NCI-H187 treated with DMSO at 0.1 percent for 48 hours (cell line): ENCODE results near the gene ST14.
"Not testable (repeated sequence)": the region's sequence is repeated elsewhere in the genome, so short reads cannot be mapped to it uniquely, and the experiment has no call there.

Experiments used
- DNase-seq: peaks from one replicate; lab custom pipeline; 2025; lab: John Stamatoyannopoulos, UW

The ST14 gene

DNA sequence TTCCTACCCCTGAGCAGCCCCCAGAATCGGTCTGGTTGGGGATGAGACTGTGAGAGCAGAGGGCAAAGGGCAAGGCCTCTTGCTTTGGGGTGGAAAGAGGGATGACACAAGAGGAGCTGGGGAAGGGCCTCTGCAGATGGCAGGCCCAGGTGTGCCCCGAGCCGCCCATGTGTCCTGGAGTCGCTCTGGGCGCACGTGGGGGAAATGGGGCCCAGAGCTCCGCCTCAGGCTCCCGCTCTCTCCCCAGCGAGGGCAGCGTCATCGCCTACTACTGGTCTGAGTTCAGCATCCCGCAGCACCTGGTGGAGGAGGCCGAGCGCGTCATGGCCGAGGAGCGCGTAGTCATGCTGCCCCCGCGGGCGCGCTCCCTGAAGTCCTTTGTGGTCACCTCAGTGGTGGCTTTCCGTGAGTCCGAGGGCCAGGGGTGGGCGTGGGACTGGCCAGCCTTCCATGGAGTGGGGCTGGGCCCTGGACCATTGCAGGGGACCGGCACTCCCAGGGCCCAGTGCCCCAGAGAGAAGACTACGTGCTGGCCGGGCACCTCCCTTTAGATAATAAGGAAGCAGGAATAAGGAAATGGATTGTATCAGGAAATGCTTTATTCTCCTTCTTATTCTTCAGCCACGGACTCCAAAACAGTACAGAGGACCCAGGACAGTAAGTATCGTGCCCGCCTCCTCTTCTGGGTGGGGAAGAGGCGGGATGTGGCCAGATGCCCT lies 30.1 kb downstream of the ST14 start:
- no peak for DNase-seq

DNA sequence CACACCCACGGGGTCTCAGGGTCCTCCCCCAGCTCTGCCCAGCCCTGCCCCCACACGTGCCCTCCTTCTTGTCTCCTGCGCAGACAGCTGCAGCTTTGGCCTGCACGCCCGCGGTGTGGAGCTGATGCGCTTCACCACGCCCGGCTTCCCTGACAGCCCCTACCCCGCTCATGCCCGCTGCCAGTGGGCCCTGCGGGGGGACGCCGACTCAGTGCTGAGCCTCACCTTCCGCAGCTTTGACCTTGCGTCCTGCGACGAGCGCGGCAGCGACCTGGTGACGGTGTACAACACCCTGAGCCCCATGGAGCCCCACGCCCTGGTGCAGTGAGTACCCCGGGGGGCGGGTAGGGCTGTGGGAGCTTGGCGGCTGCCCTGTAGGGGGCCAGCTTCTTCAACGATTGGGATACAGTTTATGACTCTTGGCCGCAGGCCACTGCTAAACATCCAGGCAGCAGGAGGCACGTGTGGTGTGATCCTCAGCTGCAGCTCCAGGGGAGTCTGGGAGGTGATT lies 30.8 kb downstream of the ST14 start:
- no peak for DNase-seq

DNA sequence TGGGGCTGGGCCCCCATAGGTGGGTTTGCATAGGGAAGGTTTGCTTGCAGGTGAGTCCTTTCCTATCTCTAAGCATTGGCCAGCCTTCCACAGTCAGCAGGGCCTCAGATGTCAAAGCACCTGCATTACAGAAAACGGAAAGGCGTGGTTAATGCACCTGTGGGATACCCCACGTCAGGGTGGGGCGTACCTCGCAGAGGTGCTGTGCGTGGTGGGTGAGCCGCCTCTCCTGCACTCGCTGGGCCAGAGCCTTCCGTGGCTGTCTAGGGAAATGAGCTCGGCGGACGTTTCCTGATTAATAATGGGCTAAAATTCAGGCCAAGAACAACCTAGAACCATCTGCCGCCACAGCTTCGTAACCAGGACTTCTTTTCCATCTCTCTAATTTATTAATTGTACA lies 32.3 kb downstream of the ST14 start:
- no peak for DNase-seq

DNA sequence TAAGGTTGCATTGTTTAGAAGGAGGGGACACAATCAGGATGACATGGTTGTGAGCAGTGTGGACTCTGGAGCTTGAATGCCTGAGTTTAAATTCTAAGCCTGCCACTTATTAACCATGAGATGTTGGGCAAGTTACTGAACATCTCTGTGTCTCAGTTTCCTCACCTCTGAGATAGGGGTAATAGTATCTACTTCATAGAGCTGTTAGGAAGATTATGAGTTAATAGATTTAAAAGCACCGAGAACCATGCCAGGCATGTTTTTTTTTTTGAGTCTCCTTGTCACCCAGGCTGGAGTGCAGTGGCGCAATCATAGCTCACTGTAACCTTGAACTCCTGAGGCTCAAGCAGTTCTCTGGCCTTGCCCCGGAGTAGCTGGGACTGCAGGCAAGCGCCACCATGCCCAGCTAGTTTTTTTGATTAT lies 33.3 kb downstream of the ST14 start:
- no peak for DNase-seq

DNA sequence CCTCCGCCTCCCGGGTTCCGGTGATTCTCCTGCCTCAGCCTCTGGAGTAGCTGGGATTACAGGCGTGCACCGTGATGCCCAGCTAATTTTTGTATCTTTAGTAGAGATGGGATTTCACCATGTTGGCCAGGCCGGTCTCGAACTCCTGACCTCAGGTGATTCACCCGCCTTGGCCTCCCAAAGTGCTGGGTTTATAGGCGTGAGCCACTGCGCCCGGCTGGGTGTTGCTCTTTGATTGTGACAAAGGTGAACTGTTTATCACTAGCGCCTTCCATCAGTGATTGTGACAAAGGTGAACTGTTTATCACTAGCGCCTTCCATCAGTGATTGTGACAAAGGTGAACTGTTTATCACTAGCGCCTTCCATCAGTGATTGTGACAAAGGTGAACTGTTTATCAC lies 34.0 kb downstream of the ST14 start:
- DNase-seq = not testable (repeated sequence)

DNA sequence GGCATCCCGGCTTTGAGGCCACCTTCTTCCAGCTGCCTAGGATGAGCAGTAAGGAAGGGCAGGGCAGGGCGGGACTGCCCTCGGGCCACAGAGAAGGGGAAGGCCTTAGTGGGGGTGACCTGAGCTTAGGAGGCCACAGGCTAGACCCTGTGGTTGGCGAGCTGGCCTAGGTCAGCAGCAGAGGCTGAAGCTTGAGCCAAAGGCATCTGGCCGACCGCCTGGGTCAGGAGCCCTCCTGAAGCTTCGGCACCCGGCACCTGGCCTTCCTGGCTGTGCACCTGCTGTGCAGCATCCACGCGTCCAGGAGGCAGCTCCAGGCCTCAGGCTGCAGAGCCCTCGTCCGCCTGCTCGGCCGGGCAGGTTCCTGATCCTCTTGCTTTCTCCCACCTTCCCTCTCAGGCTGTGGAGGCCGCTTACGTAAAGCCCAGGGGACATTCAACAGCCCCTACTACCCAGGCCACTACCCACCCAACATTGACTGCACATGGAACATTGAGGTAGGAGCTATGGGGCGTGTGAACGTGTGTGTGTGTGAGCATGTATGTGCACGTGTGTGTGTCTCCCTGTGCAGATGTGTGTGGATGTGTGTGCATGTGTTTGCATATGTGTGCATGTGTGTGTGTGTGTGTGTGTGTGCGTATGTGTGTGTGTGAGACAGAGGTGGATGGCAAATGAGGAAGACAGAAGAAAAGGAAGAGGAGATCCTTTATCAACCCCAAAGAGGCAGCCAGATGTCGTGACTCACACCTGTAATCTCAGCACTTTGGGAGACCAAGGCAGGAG lies 34.9 kb downstream of the ST14 start:
- no peak for DNase-seq

DNA sequence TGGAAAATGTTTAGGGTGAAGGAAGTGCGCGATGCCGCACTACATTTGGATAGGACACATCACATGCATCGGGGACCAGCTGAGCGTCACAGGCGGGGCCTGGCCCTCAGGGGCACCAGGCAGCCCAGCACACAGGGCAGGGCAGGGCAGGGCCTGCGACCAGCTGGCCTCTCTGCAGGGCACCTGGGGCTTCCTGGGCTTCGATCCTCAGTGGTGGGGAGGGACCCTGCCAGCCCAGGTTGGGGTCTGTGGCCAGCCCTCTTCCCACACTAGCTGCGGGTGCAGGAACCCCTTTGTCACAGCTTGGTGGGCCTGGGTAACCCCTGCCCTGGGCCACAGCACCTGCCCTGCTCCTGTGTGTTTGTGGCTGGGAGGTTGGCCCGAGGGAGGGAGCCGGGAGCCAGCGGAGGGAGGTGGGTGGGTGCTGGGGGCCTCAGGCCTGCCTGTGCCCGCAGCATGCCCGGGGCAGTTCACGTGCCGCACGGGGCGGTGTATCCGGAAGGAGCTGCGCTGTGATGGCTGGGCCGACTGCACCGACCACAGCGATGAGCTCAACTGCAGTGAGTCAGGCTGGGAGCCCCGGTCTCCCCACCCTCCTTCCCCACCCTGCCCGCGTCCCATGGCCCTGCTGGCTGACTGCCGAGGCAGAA lies 37.9 kb downstream of the ST14 start:
- no peak for DNase-seq

DNA sequence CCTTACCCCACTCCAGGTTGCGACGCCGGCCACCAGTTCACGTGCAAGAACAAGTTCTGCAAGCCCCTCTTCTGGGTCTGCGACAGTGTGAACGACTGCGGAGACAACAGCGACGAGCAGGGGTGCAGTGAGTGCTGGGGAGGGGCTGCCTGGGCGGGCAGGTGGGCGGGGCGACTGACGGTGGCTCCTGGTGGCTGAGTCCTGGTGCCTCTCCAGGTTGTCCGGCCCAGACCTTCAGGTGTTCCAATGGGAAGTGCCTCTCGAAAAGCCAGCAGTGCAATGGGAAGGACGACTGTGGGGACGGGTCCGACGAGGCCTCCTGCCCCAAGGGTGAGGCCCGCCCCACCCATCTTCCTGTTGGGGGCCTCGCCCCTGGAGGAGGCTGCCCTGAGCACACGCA lies 38.7 kb downstream of the ST14 start:
- no peak for DNase-seq

DNA sequence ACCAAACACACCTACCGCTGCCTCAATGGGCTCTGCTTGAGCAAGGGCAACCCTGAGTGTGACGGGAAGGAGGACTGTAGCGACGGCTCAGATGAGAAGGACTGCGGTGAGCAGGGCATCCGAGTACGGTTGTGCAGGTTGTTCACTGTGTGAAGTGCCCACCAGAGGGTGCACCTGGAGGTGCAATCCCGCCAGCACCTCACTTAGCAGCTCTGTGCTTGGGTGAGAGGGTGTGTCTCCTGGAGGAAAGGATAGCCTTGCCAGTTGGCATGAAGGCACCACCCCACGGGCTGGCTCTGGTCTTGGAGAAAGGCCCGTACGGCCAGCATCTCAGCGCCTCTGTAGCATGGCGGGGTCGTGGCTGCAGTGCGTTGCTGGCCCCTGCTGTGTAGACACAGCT lies 39.4 kb downstream of the ST14 start:
- DNase-seq = no peak

DNA sequence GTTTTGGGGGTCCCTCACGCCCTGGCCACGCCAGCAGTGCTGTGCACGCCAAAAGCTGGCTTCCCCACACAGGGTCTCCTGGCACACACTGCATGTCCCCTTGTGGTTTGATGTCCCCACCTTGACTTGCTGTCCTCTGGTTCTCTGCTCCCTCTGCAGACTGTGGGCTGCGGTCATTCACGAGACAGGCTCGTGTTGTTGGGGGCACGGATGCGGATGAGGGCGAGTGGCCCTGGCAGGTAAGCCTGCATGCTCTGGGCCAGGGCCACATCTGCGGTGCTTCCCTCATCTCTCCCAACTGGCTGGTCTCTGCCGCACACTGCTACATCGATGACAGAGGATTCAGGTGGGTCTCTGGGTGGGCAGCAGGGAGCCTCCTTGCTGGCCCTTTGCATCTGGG lies 40.2 kb downstream of the ST14 start:
- no peak for DNase-seq

DNA sequence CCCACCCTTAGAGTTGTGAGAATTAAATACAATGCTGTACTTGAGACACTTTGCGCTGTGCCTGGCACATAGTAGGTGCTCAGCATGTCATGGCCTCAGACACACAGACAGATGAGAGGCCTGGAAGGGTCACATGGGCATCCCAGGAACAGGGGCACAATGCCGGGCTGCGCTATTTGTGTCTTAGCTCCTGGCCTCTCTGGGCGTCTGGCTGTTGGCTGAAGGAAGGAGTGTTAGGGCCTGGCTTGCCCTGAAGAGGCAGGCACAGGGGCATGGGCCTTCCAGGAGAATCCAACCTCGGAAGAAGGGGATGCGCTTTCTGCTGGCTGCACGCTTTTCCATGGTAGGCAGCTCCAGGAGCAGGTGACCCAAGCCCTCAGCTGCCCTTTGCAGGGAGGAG lies 41.4 kb downstream of the ST14 start:
- DNase-seq = no peak

DNA sequence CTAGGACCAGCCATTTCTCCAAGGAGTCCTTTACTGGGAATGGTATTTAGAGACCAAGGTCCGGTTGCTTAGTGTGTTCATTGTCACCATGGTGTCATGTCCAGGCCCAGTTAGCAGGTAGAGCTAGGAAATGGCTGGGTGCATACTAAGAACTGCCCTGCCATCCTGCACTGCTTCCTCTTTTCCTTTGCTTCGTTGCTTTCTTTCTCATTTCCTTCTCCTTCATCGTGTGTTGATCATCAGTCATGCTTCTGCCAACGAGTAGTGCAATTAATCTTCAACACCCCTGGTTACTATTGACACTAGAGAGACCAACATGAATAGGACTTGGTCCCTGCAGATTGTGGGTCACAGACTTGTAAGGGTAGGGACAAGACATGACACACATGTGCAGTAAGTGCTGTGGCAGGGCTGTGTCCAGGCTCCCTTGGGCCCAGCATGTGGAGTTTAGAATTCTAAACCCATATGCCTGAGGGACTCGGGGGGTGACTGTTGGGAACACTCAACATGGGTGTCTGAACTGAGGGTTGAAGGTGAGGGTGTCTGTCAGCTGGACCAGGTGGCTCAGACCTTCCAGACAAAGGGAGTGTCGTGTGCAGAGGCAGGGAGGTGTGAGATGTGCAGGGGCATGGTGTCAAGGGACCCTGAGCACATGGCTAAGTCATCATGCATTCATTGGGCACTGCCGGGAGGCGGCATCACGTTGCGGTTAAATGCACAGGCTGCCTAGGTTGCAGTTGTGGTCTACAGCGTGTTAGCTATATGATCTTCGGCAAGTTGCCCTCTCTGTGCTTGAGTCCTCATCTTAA lies 42.6 kb downstream of the ST14 start:
- no peak for DNase-seq

DNA sequence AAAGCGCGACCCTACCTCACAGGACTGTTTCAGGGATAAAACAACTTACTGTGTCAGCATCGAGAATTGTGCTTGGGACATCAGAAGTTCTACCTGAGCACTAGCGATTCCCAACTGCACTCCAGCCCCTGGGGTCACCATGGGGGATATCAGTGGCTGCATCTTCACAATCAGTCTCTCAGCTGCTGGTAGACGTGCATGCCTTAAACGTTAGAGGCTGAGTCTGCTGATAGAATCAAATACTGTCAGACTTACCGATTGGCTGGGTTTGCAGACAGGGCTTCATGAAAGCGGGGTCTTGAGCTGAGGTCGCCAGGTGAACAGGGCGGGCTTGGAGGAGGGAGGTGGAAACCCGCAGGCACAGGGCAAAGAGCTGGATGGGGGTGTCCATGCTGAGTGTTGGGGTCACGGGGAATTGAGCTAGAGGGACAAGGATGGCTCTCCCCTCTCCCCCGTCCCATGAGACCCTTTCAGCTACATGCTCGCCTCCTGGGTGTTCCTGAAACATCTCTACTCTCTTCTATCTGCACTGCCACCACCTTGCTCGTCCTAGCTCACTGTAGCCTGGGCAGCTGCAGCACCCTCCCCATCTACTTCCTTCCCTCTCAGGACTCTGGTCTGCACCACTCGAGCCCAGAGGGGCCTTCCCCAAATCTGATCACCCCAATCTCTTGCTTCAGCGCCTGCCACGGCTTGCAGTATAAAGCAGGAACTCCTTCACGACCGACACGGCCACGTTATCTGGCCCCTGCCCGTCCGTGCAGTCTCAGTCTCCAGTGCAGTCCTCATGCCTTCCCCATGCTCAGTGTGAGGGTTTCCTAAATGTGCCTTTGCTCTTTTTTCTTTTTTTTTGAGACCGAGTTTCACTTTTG lies 43.5 kb downstream of the ST14 start:
- DNase-seq = no peak

DNA sequence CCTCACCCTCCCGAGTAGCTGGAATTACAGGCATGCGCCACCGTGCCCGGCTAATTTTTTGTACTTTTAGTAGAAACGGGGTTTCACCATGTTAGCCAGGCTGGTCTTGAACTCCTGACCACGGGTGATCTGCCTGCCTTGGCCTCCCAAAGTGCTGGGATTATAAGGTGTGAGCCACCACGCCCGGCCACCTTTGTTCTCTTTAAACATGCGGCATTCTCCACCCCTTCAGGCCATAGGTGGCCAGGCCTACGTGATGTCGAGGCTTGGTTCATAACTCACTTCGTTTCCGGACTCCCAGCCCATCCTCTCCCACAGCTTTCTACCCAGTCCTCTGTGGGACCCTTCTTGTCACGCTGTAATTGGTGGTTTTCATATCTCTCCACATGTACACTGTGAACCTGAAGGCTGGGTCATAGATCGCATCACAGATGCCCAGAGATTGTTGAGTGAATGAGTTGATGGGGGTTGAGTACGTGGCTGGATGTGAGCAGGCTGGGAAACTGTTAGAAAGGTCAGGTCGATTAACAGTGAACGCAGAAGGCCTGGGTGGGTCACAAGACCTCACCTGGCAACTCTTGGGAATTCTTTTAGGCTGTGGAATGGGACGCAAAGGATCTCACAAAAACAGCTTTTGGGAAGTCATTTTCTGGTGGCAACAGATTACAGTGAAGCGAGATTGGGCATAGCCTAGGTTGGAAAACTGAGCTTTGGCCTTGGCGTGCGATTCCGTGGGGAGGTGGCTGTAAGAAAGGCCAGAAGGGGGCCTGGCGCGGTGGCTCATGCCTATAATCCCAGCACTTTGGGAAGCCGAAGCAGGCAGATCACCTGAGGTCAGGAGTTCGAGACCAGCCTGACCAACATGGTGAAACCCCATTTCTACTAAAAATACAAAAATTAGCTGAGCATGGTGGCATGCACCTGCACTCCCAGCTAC lies 44.5 kb downstream of the ST14 start:
- no peak for DNase-seq

DNA sequence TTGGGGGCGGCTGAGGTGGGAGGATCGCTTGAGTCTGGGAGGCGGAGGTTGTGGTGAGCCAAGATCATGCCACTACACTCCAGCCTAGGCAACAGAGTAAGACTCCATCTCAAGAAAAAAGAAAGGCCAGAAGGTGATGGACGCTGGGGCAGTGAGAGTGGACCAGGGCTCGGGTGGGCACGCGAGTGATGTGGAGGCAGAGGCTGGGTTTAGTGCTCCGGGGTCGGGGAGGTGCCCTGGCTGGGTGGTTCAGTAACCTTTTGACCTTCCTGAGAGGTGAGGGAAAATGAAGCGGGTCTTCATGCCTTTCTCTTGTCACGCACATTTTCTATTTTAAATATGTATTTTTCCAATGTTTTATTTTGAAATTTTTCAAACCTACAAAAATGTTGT lies 45.1 kb downstream of the ST14 start:
- no peak for DNase-seq

DNA sequence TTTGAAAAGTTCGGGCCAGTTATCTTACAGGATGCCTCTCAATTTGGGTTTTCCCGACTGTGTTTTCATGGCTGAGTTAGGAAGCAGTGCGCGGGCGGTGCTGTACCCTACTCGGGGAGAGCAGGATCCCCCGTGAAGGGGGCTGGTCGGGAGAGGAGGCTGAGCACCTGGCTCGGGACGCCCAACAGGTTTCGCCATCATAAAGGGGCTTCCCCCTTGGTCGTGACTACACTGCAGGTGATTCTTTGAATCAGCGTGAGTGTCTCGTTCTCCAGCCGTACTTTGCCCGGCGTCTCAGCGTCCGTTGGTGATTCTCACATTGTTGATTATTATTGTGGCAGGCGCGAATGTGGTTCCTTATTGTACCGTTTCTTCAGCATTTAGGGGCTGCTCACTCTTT lies 46.6 kb downstream of the ST14 start:
- DNase-seq = no peak

DNA sequence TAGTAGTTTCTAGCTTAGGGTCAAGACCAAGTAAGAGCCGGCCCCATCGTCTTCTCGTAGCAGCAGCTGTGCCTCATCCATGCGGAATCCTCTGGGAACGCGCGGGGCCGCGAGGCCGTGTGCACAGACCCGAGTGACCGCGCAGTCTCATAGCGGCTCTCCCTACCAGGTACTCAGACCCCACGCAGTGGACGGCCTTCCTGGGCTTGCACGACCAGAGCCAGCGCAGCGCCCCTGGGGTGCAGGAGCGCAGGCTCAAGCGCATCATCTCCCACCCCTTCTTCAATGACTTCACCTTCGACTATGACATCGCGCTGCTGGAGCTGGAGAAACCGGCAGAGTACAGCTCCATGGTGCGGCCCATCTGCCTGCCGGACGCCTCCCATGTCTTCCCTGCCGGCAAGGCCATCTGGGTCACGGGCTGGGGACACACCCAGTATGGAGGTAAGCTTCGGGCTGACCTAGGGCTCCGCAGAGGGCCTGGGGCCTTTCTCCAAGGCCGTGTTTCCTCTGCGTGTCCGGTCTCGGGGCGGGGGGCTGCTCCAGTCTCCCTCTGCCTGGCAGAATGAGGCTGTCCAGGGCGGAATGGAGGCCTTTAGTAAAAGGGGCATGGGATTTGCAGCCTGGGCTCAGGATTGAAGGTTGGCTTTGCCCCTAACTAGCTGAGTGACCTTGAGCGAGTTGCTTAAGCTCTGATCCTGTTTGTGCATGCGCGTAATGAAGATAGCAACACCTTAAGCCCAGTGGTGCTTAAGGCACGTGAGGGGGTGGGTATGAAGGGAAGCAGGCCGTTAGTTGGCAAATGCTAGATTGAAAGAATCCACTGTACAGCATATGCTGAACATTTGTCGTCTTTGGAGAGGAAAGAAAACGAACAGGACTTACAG lies 48.9 kb downstream of the ST14 start:
- no peak for DNase-seq

DNA sequence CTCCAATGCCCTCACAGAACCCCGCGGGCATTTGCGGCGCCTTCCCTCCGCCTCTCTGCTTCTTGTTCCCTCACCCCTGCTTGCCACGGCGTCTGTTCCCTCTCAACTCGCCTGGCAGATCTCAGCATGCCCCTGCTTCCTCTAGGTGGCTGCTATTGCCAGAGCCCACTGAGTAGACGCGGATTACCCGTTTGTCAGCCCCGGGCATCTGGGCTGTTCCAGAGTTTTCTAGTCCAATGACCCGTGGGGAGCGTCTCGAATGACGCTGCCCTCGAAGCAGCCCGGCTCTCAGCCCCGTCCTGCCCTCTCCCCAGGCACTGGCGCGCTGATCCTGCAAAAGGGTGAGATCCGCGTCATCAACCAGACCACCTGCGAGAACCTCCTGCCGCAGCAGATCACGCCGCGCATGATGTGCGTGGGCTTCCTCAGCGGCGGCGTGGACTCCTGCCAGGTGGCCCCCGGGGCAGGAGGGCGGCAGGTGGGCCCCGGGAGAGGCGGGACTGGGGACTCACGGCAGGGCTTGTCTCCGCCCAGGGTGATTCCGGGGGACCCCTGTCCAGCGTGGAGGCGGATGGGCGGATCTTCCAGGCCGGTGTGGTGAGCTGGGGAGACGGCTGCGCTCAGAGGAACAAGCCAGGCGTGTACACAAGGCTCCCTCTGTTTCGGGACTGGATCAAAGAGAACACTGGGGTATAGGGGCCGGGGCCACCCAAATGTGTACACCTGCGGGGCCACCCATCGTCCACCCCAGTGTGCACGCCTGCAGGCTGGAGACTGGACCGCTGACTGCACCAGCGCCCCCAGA lies 49.7 kb downstream of the ST14 start:
- no peak for DNase-seq
